Right lobe of liver (tissue), 6 donors: ENCODE measurements around the gene LCE1D. TPM values are rescaled to one million over a fixed set of nuclear protein-coding genes. Genes with fewer than 3 reads are reported as not detected.

Experiments
- ATAC-seq, 4 donors: fragments of 200-7000 bp; cut with Tn5 transposase; one replicate each; pipeline ENCODE4 v1.9.1; 2020; ENCODE audit warnings: mild to moderate bottlenecking in 4 of 4, moderate library complexity in 4 of 4
- DNase-seq, 3 donors: peaks; one replicate each; pipeline ENCODE4 v3.0.0-alpha.2; 2020
- H3K27ac ChIP-seq, 3 donors: fragments of 200-600 bp; one replicate each; pipeline ENCODE4 v1.8.0; 2022
- H3K27me3 ChIP-seq, 2 donors: fragments of 200-600 bp; one replicate each; pipeline ENCODE4 v1.8.0; 2022
- H3K36me3 ChIP-seq, 4 donors: fragments of 200-600 bp; sonication (generic) in 1 of 4; one replicate each; pipeline versions ENCODE4 v1.5.1 to v1.8.0; 2017 to 2022; ENCODE audit warnings: control low read depth in 1 of 4
- H3K4me1 ChIP-seq, 4 donors: fragments of 200-600 bp; sonication (generic) in 1 of 4; one replicate each; pipeline versions ENCODE4 v1.5.1 to v1.8.0; 2017 to 2022; ENCODE audit warnings: control low read depth in 1 of 4
- H3K4me3 ChIP-seq, 3 donors: fragments of 200-600 bp; one replicate each; pipeline ENCODE4 v1.8.0; 2022
- H3K9me3 ChIP-seq, 4 donors: fragments of 200-600 bp; sonication (generic) in 1 of 4; one replicate each; pipeline versions ENCODE4 v1.5.1 to v1.8.0; 2017 to 2022; ENCODE audit warnings: control low read depth in 1 of 4
- POLR2A ChIP-seq: fragments of 450-650 bp; IDR thresholded peaks from one replicate; pipeline ENCODE4 v1.6.1; 2017; ENCODE audit warnings: antibody characterized with exemption, mild to moderate bottlenecking
- WGBS: methylation state at CpG from one replicate; pipeline ENCODE4 v1.1.6; 2018; ENCODE audit warnings: low coverage, low lambda C conversion rate; ENCODE audit not compliant: insufficient coverage; ENCODE audit errors: missing lambda C conversion rate; 5-methylcytosine and 5-hydroxymethylcytosine counted together
- intact Hi-C, 2 donors: fragments of 100-400 bp; cut with DNase I; formaldehyde crosslinking; loops; one replicate each; pipeline versions ENCODE4 v1.11.2 to v1.14.1; 2022
- total RNA-seq, 6 experiments: library from RNA; depleted of rRNA in 2 of 6; stranded (reverse); fragments of >200 nt in 2 of 6; fragmentation: NEBNext Ultra II Directional in 3 of 6; extraction: Animal tissue kit (Norgen Biotek cat#: 25700) in 3 of 6; gene quantifications; one replicate each; pipeline versions ENCODE4 v1.1.0 to v1.2.4, GENCODE V29; 2016 to 2023
- TF ChIP-seq, protein P1 (sequence below), 4 donors: fragments of 200-600 bp in 3 of 4; fragments of 450-650 bp in 1 of 4; IDR thresholded peaks; one replicate each; pipeline versions ENCODE4 v1.5.1 to v1.8.0; 2016 to 2022; ENCODE audit warnings: antibody characterized with exemption in 4 of 4, mild to moderate bottlenecking in 2 of 4
- donor health status: DM: no; HTN: yes; CAD: no.
- donor health status: DM: no; HTN: no; CAD: no.
- donor health status: DM: no; HTN: no; CAD: no.
- donor health status: DM: no; HTN: yes; CAD: no.
- donor health status: DM: no; HTN: yes; CAD: no.

The LCE1D gene
- total RNA-seq, 6 experiments from 2014 or later, result not detected

DNA sequence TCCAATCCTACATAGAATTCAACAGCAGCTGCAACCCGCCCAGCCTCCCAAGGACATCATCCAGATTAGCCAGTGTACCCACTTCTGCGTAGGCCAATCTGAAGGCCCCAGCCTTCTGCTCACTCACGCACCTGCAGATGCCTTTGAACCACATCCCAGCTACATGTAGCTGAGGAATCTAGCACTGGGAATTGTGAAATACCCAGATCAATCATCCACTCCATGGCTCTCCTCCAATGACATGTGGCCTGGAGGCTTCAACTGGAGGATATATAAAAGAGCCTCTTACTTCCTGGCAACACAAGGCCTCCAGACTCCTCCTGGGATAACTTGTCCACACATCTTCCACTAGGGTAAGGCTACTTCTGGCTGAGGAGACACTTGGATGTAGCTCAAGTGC is 46.0 kb downstream of the LCE1D start, which contains the start of gene LCE6A:
Gene LCE6A, plus strand, starts transcription at position 301 of the 400 bp plus-strand sequence. CDS start 665 bp downstream, outside the sequence.
- TF ChIP-seq POLR2A, result no peak
- TF ChIP-seq, protein P1, sequence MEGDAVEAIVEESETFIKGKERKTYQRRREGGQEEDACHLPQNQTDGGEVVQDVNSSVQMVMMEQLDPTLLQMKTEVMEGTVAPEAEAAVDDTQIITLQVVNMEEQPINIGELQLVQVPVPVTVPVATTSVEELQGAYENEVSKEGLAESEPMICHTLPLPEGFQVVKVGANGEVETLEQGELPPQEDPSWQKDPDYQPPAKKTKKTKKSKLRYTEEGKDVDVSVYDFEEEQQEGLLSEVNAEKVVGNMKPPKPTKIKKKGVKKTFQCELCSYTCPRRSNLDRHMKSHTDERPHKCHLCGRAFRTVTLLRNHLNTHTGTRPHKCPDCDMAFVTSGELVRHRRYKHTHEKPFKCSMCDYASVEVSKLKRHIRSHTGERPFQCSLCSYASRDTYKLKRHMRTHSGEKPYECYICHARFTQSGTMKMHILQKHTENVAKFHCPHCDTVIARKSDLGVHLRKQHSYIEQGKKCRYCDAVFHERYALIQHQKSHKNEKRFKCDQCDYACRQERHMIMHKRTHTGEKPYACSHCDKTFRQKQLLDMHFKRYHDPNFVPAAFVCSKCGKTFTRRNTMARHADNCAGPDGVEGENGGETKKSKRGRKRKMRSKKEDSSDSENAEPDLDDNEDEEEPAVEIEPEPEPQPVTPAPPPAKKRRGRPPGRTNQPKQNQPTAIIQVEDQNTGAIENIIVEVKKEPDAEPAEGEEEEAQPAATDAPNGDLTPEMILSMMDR (IDR thresholded peaks at IDR 0.05), result no peak
- Histone ChIP-seq H3K27ac (no peak within 1 kb of the TSS), H3K27me3 (no peaks in the 10 kb centered on the region), H3K9me3 (no peaks in the 10 kb centered on the region), H3K4me1 (no peaks in the 10 kb centered on the region), H3K4me3 (no peak within 1 kb of the TSS), H3K36me3 (no peaks in the 10 kb centered on the region)
- ATAC-seq (peak in 1 of 4 donors; percentile 50), DNase-seq (no peak)
- 60% methylated on average over 1 of the region's 3 CpGs for WGBS
- intact Hi-C loops, result no loop called here

Other genes with a start within 250 kb of the LCE1D start
- gene LCE3E, start 229.9 kb upstream of the LCE1D start, total RNA-seq, result not detected
- not detected for gene LCE3D, start 216.2 kb upstream of the LCE1D start, total RNA-seq
- not detected for gene LCE3C, start 196.5 kb upstream of the LCE1D start, total RNA-seq
- gene LCE3B, start 182.9 kb upstream of the LCE1D start, total RNA-seq, result not detected
- not detected for gene LCE3A, start 173.6 kb upstream of the LCE1D start, total RNA-seq
- not detected for gene LCE2D, start 133.3 kb upstream of the LCE1D start, total RNA-seq
- gene LCE2C, start 121.4 kb upstream of the LCE1D start, total RNA-seq, result not detected
- not detected for gene LCE2B, start 110.6 kb upstream of the LCE1D start, total RNA-seq
- not detected for gene LCE2A, start 98.4 kb upstream of the LCE1D start, total RNA-seq
- not detected for gene LCE4A, start 88.6 kb upstream of the LCE1D start, total RNA-seq
- not detected for gene KPRP, start 38.7 kb upstream of the LCE1D start, total RNA-seq
- not detected for gene LCE1F, start 21.6 kb upstream of the LCE1D start, total RNA-seq
- not detected for gene LCE1E, start 10.5 kb upstream of the LCE1D start, total RNA-seq
- not detected for gene LCE1C, start 9.9 kb downstream of the LCE1D start, total RNA-seq
- not detected for gene LCE1B, start 15.2 kb downstream of the LCE1D start, total RNA-seq
- not detected for gene LCE1A, start 30.8 kb downstream of the LCE1D start, total RNA-seq
- not detected for gene LCE6A, start 46.1 kb downstream of the LCE1D start, total RNA-seq
- gene LCE7A, start 63.3 kb downstream of the LCE1D start, total RNA-seq, result not detected
- not detected for gene SMCP, start 81.6 kb downstream of the LCE1D start, total RNA-seq
- gene IVL, start 111.8 kb downstream of the LCE1D start, total RNA-seq, result not detected
- gene SPRR5, start 150.5 kb downstream of the LCE1D start, total RNA-seq, result not detected
- gene SPRR4, start 173.9 kb downstream of the LCE1D start, total RNA-seq, result not detected
- not detected for gene SPRR1A, start 187.4 kb downstream of the LCE1D start, total RNA-seq
- gene SPRR3, start 205.0 kb downstream of the LCE1D start, total RNA-seq, result under 1 TPM in 1 of 6 experiments, not detected in 5; 0.31 TPM
- gene SPRR1B, start 234.5 kb downstream of the LCE1D start, total RNA-seq, result not detected
- not detected for gene SPRR2D, start 244.4 kb downstream of the LCE1D start, total RNA-seq